Skeletal muscle cell (primary cell): ENCODE results near the gene CSF2RB.

ENCODE experiments used
- DNase-seq: peaks from one replicate; pipeline ENCODE4 v3.0.0-alpha.2; 2010; ENCODE audit warnings: low read depth
- H3K4me3 ChIP-seq: 2 replicates; pipeline ENCODE4 v1.5.1; 2011; ENCODE audit warnings: low read depth, mild to moderate bottlenecking, control low read depth, low read length, moderate library complexity

CSF2RB gene

GRCh38 chr22:36913427-36914389 lies at the start of gene CSF2RB:
Gene CSF2RB, plus strand, starts transcription at chr22:36913628. Its CDS starts 8,580 bp downstream, at chr22:36922208.
- H3K4me3 ChIP-seq = no peak within 1 kb of the TSS
- no peak for DNase-seq

GRCh38 chr22:36863979-36864378 lies 49.4 kb upstream of the CSF2RB start:
- no peak overlapping the region for H3K4me3 ChIP-seq
- DNase-seq = no peak

- DNase-seq = no peak
- H3K4me3 ChIP-seq = no peak overlapping the region
Observed at GRCh38 chr22:36864454-36865215, 48.8 kb upstream of the CSF2RB start.

- H3K4me3 ChIP-seq = no peak overlapping the region
- DNase-seq = no peak
Observed at GRCh38 chr22:36865346-36865745, 48.1 kb upstream of the CSF2RB start.

- DNase-seq = no peak
- H3K4me3 ChIP-seq = no peak overlapping the region
Observed at GRCh38 chr22:36867695-36868094, 45.7 kb upstream of the CSF2RB start.

GRCh38 chr22:36868546-36869181 lies 44.8 kb upstream of the CSF2RB start:
- H3K4me3 ChIP-seq = no peak overlapping the region
- DNase-seq = no peak

GRCh38 chr22:36870250-36870649 lies 43.2 kb upstream of the CSF2RB start:
- DNase-seq = no peak
- H3K4me3 ChIP-seq = no peak overlapping the region

GRCh38 chr22:36871669-36872081 lies 41.8 kb upstream of the CSF2RB start:
- H3K4me3 ChIP-seq = no peak overlapping the region
- no peak for DNase-seq

- DNase-seq = no peak
- H3K4me3 ChIP-seq = no peak overlapping the region
Observed at GRCh38 chr22:36872084-36872483, 41.3 kb upstream of the CSF2RB start.

- no peak for DNase-seq
- H3K4me3 ChIP-seq = no peak overlapping the region
Observed at GRCh38 chr22:36872866-36873498, 40.4 kb upstream of the CSF2RB start.

GRCh38 chr22:36873614-36874308 lies 39.7 kb upstream of the CSF2RB start:
- peak; percentile 17 for DNase-seq
- no peak overlapping the region for H3K4me3 ChIP-seq

GRCh38 chr22:36874309-36874696 lies 39.1 kb upstream of the CSF2RB start:
- H3K4me3 ChIP-seq = no peak overlapping the region
- DNase-seq = no peak

- DNase-seq = no peak
- no peak overlapping the region for H3K4me3 ChIP-seq
Observed at GRCh38 chr22:36874736-36875135, 38.7 kb upstream of the CSF2RB start.

GRCh38 chr22:36875741-36876140 lies 37.7 kb upstream of the CSF2RB start:
- no peak for DNase-seq
- H3K4me3 ChIP-seq = no peak overlapping the region

- DNase-seq = no peak
- no peak overlapping the region for H3K4me3 ChIP-seq
Observed at GRCh38 chr22:36879775-36880174, 33.7 kb upstream of the CSF2RB start.

GRCh38 chr22:36881504-36882245 lies 31.8 kb upstream of the CSF2RB start:
- DNase-seq = no peak

GRCh38 chr22:36884349-36885158 lies 28.9 kb upstream of the CSF2RB start:
- H3K4me3 ChIP-seq = no peak overlapping the region
- no peak for DNase-seq

More at GRCh38 chr22:36881504-36882245, 31.8 kb upstream of the CSF2RB start:
- H3K4me3 ChIP-seq = no peak overlapping the region
